Skin of body (tissue), 3 donors: ENCODE results near the gene EVPLL. TPM values are rescaled to one million over a fixed set of nuclear protein-coding genes. Genes with fewer than 3 reads are reported as not detected.
"Not testable (repeated sequence)": the region's sequence is repeated elsewhere in the genome, so short reads cannot be mapped to it uniquely, and the experiment has no call there.

Experiments
- DNase-seq: peaks from one replicate; lab custom pipeline; 2025; lab: John Stamatoyannopoulos, UW
- small RNA-seq: library from RNA; depleted of rRNA; stranded (forward); fragments of <200 nt; gene quantifications from one replicate; pipeline ENCODE3, GENCODE V24; 2014; ENCODE audit warnings: low replicate concordance
- total RNA-seq: library from RNA; depleted of rRNA; stranded (reverse); fragments of >200 nt; gene quantifications from one replicate; pipeline ENCODE4 v1.2.3, GENCODE V29; 2014

The EVPLL gene
- total RNA-seq, 1 donor from 2014 or later: 0.49 TPM

- not testable (repeated sequence) for DNase-seq
These were observed 45.4 kb downstream of the EVPLL start for GRCh38 chr17:18423015-18423414.

GRCh38 chr17:18425593-18425992, 48.0 kb downstream of the EVPLL start:
- not testable (repeated sequence) for DNase-seq

DNA sequence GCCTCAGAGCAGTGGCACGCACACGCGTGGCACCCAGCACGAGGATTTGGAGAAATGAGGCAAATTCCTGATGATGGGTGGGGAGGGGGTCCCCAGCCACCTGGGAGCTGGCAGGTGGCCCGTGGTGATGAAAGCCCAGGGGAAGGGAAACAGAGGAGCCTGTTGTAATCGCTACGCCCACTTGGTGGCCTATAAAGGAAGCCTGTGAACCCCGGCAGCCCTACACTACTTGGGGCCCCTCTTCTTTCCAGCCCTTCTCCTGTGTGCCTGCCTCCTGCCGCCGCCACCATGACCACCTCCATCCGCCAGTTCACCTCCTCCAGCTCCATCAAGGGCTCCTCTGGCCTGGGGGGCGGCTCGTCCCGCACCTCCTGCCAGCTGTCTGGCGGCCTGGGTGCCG, 49.1 kb downstream of the EVPLL start:
- not testable (repeated sequence) for DNase-seq

DNA sequence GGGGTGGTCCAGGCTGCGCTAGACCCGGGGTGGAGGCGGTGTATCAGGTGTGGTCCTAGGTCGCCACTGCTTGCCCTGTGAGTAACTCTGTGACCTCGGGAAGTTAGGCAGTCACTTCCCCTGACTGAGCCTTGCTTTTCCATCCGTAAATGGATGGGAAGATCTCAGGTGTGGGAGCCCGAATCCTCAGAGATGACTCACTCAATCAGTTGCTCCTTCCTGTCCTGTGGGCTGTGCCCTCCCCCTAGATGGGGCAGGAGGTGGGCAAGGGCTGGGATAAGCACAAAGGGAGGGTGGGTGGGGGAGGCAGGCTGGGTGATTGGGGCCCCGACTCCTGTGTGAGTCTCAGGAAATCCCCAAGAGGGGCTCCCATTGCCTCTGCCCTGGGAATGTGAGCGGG, 54.6 kb downstream of the EVPLL start:
- not testable (repeated sequence) for DNase-seq

Small RNA genes within 50 kb of the gene (small RNA-seq; reads per million reads assigned to genes)
- gene AL353997.5 (not detected), gene YWHAEP2 (not detected)

Other genes starting within 250 kb of the EVPLL start
- gene ALKBH5, start 193.9 kb upstream of the EVPLL start, total RNA-seq: 48.7 TPM
- gene LLGL1, start 152.1 kb upstream of the EVPLL start, total RNA-seq: 17.7 TPM
- 86.3 TPM for gene FLII, start 119.0 kb upstream of the EVPLL start, total RNA-seq
- gene MIEF2, start 117.1 kb upstream of the EVPLL start, total RNA-seq: 9.9 TPM
- gene TOP3A, start 62.8 kb upstream of the EVPLL start, total RNA-seq: 26.2 TPM
- gene SMCR8, start 62.5 kb upstream of the EVPLL start, total RNA-seq: 10.9 TPM
- gene SHMT1, start 14.2 kb upstream of the EVPLL start, total RNA-seq: 22.8 TPM
- gene LGALS9C, start 99.0 kb downstream of the EVPLL start, total RNA-seq: 2.7 TPM